ENCODE data around the gene PDE4A. TPM values are rescaled to one million over a fixed set of nuclear protein-coding genes. Genes with fewer than 3 reads are reported as not detected.

PDE4A gene
- total and polyA plus RNA-seq, 2 of the 8 experiments (the other 6 are each of a cell fraction or from before 2014, with no cell fraction given), result 2.0 to 4.4 TPM

GRCh38 chr19:10464456-10464855, 44.1 kb downstream of the PDE4A start (continued):
- TF ChIP-seq CHD7 (IDR thresholded peaks at IDR 0.05; ENCODE audit: insufficient replicate concordance, low read length) (no peak), RAD21 (IDR thresholded peaks at IDR 0.05 in 1 of 2, conservative IDR thresholded peaks at IDR 0.05 in 1 of 2; ENCODE audit: low read depth in 2 of 2, low read length in 2 of 2) (no peak), ATF2 (IDR thresholded peaks at IDR 0.05; ENCODE audit: low read length) (no peak), SRF (IDR thresholded peaks at IDR 0.05; ENCODE audit: low read depth, low read length) (no peak), POLR2AphosphoS5 (IDR thresholded peaks at IDR 0.05; ENCODE audit: low read depth, low read length) (no peak), TCF12 (IDR thresholded peaks at IDR 0.05; ENCODE audit: low read depth, low read length) (no peak)

Data from H1 (cell line).